DOHH2 (cell line): ENCODE data around the gene SNRNP200.

Source experiments
- CTCF ChIP-seq: fragments of 200-600 bp; sonication (generic); IDR thresholded peaks from one replicate; pipeline ENCODE4 v1.5.1; 2014; ENCODE audit warnings: antibody characterized with exemption, mild to moderate bottlenecking, low read depth, low read length; ENCODE audit not compliant: poor library complexity, severe bottlenecking
- EZH2phosphoT487 ChIP-seq: fragments of 200-600 bp; sonication (generic); IDR thresholded peaks from 2 replicates; pipeline ENCODE4 v1.6.1; 2017; ENCODE audit warnings: borderline replicate concordance, mild to moderate bottlenecking, antibody characterized with exemption, low read length, moderate library complexity, mixed read lengths

GRCh38 chr2:96316999-96317398, 11.7 kb upstream of the SNRNP200 start:
- no peak for TF ChIP-seq CTCF
- no peak for TF ChIP-seq EZH2phosphoT487
